Esophagus muscularis mucosa (tissue), 4 donors: ENCODE data around the gene RPS17. TPM values are rescaled to one million over a fixed set of nuclear protein-coding genes. Genes with fewer than 3 reads are reported as not detected.
"Not testable (repeated sequence)": the region's sequence is repeated elsewhere in the genome, so short reads cannot be mapped to it uniquely, and the experiment has no call there.

Experiments used
- DNase-seq: peaks from one replicate; pipeline ENCODE4 v3.0.0-alpha.2; 2017; ENCODE audit errors: extremely low spot score
- H3K27ac ChIP-seq, 4 donors: fragments of 200-600 bp; sonication (generic); replicated peaks in 1 of 4; 1 replicate in 3 of 4; 2 replicates in 1 of 4; pipeline ENCODE4 v1.5.1; 2016 to 2019; ENCODE audit warnings: mild to moderate bottlenecking in 1 of 4
- H3K27me3 ChIP-seq, 4 donors: fragments of 200-600 bp; sonication (generic); one replicate each; pipeline versions ENCODE4 v1.5.1 to v1.6.0; 2016 to 2019
- H3K36me3 ChIP-seq, 4 donors: fragments of 200-600 bp; sonication (generic); one replicate each; pipeline ENCODE4 v1.5.1; 2016 to 2019
- H3K4me1 ChIP-seq, 4 donors: fragments of 200-600 bp; sonication (generic); one replicate each; pipeline ENCODE4 v1.5.1; 2016 to 2019
- H3K4me3 ChIP-seq, 4 donors: fragments of 200-600 bp; sonication (generic); 1 replicate in 2 of 4; 2 replicates in 2 of 4; pipeline ENCODE4 v1.5.1; 2016 to 2019; ENCODE audit warnings: mild to moderate bottlenecking in 4 of 4, moderate library complexity in 1 of 4
- H3K9me3 ChIP-seq, 4 donors: fragments of 200-600 bp; sonication (generic); 1 replicate in 3 of 4; 2 replicates in 1 of 4; pipeline ENCODE4 v1.5.1; 2016 to 2019
- CTCF ChIP-seq, 3 experiments: fragments of 200-600 bp in 2 of 3; fragments of 450-650 bp in 1 of 3; sonication (generic) in 2 of 3; IDR thresholded peaks; one replicate each; pipeline ENCODE4 v1.5.1; 2017 to 2019; ENCODE audit warnings: antibody characterized with exemption in 3 of 3, mild to moderate bottlenecking in 2 of 3, moderate library complexity in 1 of 3
- EP300 ChIP-seq: sonication (generic); formaldehyde crosslinking; IDR thresholded peaks from one replicate; pipeline ENCODE4 v1.6.1; 2017; ENCODE audit warnings: antibody characterized with exemption
- POLR2A ChIP-seq: fragments of 450-650 bp; IDR thresholded peaks from one replicate; pipeline ENCODE4 v1.6.1; 2017; ENCODE audit warnings: antibody characterized with exemption, moderate library complexity, mild to moderate bottlenecking, low read depth
- POLR2AphosphoS5 ChIP-seq, 2 donors: sonication (generic); formaldehyde crosslinking; IDR thresholded peaks; one replicate each; pipeline ENCODE4 v1.6.1; 2017; ENCODE audit warnings: antibody characterized with exemption in 2 of 2
- WGBS: methylation state at CpG from one replicate; pipeline ENCODE4 v1.1.5; 2018; 5-methylcytosine and 5-hydroxymethylcytosine counted together
- intact Hi-C: fragments of 100-400 bp; cut with DNase I; formaldehyde crosslinking; loops from one replicate; pipeline ENCODE4 v1.15.1; 2023
- total RNA-seq, 4 donors: library from RNA; depleted of rRNA; stranded (reverse); fragments of >200 nt; gene quantifications; one replicate each; pipeline versions ENCODE4 v1.1.0 to v1.2.1, GENCODE V29; 2016

Gene RPS17
- total RNA-seq, 4 donors from 2014 or later: 1,410 to 2,934 (median 1,998) TPM

- TF ChIP-seq POLR2A (no peak), CTCF (IDR thresholded peaks at IDR 0.05) (no peak), POLR2AphosphoS5 (IDR thresholded peaks at IDR 0.05) (no peak)
- DNase-seq: no peak
- Histone ChIP-seq H3K36me3 (peaks cover 39 to 53% (median 48%) of the 10 kb centered on the region in 4 donors), H3K9me3 (no peaks in the 10 kb centered on the region), H3K27me3 (no peaks in the 10 kb centered on the region), H3K4me1 (peaks cover 29 to 40% (median 35%) of the 10 kb centered on the region in 4 donors), H3K4me3 (peak overlapping the region; percentile 82 to 89 (median 84)), H3K27ac (peak overlapping the region; percentile 88 to 96 (median 94))
- WGBS: 21% methylated on average over 28 of the region's 28 CpGs
- intact Hi-C loops: no loop called here
Observed at GRCh38 chr15:82538961-82539690, 1.1 kb downstream of the RPS17 start.

GRCh38 chr15:82537351-82537908 lies 2.8 kb downstream of the RPS17 start:
- no peak overlapping the region for H3K4me3 ChIP-seq
- H3K4me1 ChIP-seq: peaks cover 29 to 40% (median 35%) of the 10 kb centered on the region in 4 donors
- WGBS: 82% methylated on average over 4 of the region's 4 CpGs
- no peak for DNase-seq
- intact Hi-C loops: no loop called here
- H3K27ac ChIP-seq: no peak overlapping the region
- H3K9me3 ChIP-seq: no peaks in the 10 kb centered on the region
- TF ChIP-seq CTCF (IDR thresholded peaks at IDR 0.05) (no peak), EP300 (no peak), POLR2AphosphoS5 (IDR thresholded peaks at IDR 0.05) (no peak), POLR2A (no peak)
- peaks cover 39 to 69% (median 61%) of the 10 kb centered on the region in 4 donors for H3K36me3 ChIP-seq
- H3K27me3 ChIP-seq: no peaks in the 10 kb centered on the region

- Histone ChIP-seq H3K36me3 (peaks cover 39 to 71% (median 61%) of the 10 kb centered on the region in 4 donors), H3K4me3 (no peak overlapping the region), H3K9me3 (no peaks in the 10 kb centered on the region), H3K27me3 (no peaks in the 10 kb centered on the region), H3K4me1 (peaks cover 29 to 37% (median 33%) of the 10 kb centered on the region in 4 donors), H3K27ac (no peak overlapping the region)
- intact Hi-C loops: no loop called here
- TF ChIP-seq CTCF (IDR thresholded peaks at IDR 0.05) (no peak), EP300 (no peak), POLR2A (no peak), POLR2AphosphoS5 (IDR thresholded peaks at IDR 0.05) (no peak)
- WGBS: 68% methylated on average over 10 of the region's 11 CpGs
- DNase-seq: no peak
Observed at GRCh38 chr15:82536409-82537350, 3.6 kb downstream of the RPS17 start.

GRCh38 chr15:82535566-82536408 lies 4.5 kb downstream of the RPS17 start:
- H3K4me1 ChIP-seq: peaks cover 27 to 32% (median 30%) of the 10 kb centered on the region in 4 donors
- no peak overlapping the region for H3K4me3 ChIP-seq
- no peak overlapping the region for H3K27ac ChIP-seq
- TF ChIP-seq CTCF (IDR thresholded peaks at IDR 0.05) (no peak), POLR2A (no peak), EP300 (no peak), POLR2AphosphoS5 (IDR thresholded peaks at IDR 0.05) (no peak)
- 95% methylated on average over 3 of the region's 9 CpGs for WGBS
- no peaks in the 10 kb centered on the region for H3K9me3 ChIP-seq
- no peaks in the 10 kb centered on the region for H3K27me3 ChIP-seq
- peaks cover 39 to 71% (median 61%) of the 10 kb centered on the region in 4 donors for H3K36me3 ChIP-seq
- intact Hi-C loops: no loop called here
- DNase-seq: no peak

- H3K27ac ChIP-seq, H3K4me3 ChIP-seq, H3K27me3 ChIP-seq, H3K9me3 ChIP-seq, DNase-seq, intact Hi-C loops: not testable (repeated sequence)
- 92% methylated on average over 5 of the region's 5 CpGs for WGBS
- H3K36me3 ChIP-seq: peaks cover 39 to 71% (median 61%) of the 10 kb centered on the region in 4 donors
- peaks cover 30 to 39% (median 34%) of the 10 kb centered on the region in 4 donors for H3K4me1 ChIP-seq
Observed at GRCh38 chr15:82535151-82535550, 5.1 kb downstream of the RPS17 start.

GRCh38 chr15:82534457-82534861 lies 5.8 kb downstream of the RPS17 start:
- H3K27me3 ChIP-seq, H3K9me3 ChIP-seq, DNase-seq, intact Hi-C loops, H3K4me3 ChIP-seq, H3K27ac ChIP-seq: not testable (repeated sequence)
- Histone ChIP-seq H3K4me1 (peaks cover 29 to 37% (median 32%) of the 10 kb centered on the region in 4 donors), H3K36me3 (peaks cover 39 to 71% (median 61%) of the 10 kb centered on the region in 4 donors)
- 95% methylated on average over 3 of the region's 3 CpGs for WGBS
